GM19463 (cell line): ENCODE measurements around the gene TSSK3.
"Not testable (repeated sequence)": the region's sequence is repeated elsewhere in the genome, so short reads cannot be mapped to it uniquely, and the experiment has no call there.

Experiments used
- ATAC-seq: cut with Tn5 transposase; IDR thresholded peaks from one replicate; pipeline ENCODE4 v1.9.1; 2021; ENCODE audit warnings: mild to moderate bottlenecking, moderate library complexity; ENCODE audit not compliant: unreplicated experiment

The TSSK3 gene

DNA sequence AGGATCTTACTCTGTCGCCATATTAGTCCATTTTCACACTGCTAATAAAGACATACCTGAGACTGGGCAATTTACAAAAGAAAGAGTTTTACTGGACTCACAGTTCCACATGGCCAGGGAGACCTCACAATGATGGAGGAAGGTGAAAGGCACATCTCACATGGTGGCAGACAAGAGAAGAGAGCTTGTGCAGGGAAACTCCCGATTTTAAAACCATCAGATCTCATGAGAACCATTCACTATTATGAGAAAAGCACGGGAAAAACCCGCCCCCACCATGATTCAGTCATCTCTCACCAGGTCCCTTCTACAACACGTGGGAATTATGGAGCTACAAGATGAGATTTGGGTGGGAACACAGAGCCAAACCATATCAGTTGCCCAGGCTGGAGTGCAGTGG, 34.2 kb downstream of the TSSK3 start:
- not testable (repeated sequence) for ATAC-seq

DNA sequence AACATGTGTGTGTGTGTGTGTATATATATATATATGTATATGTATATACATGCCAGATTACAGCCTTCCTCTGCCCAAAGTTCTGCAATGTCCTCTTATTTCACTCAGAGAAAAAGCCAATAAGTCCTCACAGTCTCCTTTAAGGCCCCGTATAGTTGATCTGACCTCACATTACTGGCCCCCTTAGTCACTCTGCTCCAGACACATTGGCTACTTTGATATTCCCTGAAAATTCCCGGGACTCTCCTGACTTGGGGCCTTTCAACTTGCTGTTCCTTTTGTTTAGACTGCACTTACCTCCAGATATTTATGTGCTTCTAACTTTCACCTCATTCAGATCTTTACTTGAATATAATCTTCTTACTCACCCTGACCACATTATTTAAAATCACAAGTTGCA, 36.1 kb downstream of the TSSK3 start:
- ATAC-seq = no peak

DNA sequence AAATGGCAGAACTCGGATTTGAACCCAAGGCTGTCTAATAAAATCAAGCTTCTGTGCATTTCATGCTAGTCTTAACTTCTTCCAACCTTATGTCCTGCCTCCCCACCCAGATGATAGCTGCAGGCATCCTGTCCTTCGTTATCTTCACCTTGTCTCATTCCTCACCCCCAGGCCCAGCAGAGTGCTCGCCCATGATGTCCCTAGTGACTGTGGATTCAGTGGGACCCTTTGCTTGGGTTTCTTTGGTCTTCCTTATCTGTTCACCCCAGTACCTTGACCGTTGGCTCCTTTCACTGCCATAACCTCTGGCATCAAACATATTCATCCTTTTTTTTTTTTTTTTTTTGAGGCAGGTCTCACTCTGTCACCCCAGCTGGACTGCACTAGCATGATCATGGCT, 37.5 kb downstream of the TSSK3 start:
- no peak for ATAC-seq

DNA sequence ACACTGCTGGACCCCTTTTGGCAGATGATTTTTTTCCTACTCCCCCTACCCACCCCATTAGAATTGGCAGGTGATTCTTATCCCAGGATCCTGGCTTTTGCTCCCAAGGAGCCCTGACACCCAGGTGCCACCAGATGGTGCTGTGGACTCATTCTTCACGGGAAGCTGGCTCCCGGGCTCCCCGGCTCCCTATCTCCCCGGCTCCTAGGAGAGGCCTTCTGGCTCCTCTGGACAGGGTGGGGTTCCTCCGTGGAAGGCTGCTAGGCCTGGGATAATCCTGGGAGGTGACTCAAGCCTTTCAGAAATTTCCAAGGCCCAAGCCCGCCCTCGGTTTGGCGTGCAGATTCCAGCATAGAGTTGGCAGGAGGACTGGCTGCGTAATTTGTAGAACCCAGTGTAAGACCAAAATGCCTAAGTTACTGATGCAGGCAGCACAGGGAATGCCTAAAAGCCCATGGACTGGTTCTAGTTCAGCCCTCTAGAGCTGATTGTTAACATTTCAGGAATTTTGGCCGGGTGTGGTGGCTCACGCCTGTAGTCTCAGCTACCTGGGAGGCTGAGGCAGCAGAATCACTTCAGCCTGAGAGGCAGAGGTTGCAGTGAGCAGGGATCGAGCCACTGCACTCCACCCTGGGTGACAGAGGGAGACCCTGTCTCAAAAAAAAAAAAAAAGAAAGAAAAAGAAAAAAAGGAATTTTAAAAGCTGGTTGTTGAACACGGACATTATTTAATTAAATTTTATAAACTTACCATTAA, 38.7 kb downstream of the TSSK3 start:
- no peak for ATAC-seq

DNA sequence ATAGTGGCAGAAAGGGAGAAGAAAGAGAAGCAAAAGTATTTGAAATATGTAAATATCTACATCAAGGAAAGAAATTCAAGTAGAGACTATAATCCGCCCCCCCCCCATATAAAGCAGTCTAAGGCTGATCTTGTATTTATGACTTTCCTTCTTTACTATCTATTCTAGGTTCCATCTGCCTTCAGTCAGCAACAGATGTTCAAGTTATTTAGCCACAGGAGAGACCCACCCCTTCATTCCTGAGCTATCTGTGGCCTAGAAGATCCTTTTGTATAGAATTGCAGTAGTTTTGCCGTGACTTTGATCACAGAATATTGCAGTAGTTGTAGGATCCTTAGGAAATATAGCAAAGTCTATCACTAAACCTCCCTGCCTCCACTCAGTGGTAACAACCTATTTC, 42.6 kb downstream of the TSSK3 start:
- no peak for ATAC-seq

DNA sequence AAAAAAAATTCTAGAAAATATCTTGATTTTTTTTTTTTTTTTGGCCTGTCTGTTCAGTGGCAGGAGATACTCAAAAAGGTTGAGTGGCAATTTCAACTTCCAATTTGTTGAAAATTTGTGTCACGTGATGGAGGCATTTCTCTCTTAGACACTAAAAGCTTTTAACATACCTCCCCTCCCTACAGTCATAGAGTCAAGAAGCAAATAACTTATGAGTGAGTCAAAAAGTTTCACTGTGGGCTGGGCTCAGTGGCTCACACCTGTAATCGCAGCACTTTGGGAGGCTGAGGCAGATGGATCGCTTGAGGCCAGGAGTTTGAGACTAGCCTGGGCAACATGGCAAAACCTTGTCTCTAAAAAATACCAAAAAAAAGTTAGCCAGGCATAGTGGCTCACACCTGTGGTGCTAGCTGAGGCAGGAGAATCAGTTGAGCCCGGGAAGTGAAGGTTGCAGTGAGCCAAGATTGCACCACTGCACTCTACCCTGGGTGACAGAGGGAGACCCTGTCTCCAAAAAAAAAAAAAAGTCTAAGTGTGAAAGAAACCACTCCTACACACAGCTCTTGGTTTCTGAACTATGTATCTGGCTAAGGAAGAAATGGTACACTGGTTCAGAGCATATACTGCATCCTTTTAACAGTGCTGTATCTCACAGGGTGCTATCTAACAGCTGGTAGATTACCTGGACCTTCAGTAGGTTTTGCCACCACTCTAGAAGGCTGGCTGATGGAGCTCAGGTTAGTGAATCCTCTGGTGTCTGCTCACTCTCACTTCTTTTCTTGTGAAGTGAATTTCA, 43.5 kb downstream of the TSSK3 start:
- no peak for ATAC-seq

DNA sequence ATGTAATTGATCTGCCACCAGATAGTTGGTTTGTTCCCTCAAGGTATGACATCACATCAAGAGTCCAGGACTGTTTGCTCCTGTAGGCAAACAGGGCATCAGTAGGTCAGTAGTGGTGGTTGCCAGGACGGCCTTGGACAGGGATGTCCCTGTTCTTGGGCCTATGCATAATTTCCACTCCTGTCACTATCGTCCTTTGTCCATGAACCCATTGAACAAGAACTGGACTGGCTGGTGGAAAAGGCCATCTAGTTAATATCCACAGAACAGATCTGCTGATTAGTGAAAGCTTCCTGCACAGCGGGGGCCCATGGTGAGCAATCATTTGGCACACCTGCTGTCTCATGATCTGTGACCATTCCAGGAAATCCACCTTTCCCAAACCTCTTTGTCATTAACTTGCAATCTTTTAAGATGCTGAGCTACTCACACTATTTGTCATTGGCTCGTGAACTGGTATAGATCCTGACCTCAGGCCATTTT, 44.3 kb downstream of the TSSK3 start:
- no peak for ATAC-seq

DNA sequence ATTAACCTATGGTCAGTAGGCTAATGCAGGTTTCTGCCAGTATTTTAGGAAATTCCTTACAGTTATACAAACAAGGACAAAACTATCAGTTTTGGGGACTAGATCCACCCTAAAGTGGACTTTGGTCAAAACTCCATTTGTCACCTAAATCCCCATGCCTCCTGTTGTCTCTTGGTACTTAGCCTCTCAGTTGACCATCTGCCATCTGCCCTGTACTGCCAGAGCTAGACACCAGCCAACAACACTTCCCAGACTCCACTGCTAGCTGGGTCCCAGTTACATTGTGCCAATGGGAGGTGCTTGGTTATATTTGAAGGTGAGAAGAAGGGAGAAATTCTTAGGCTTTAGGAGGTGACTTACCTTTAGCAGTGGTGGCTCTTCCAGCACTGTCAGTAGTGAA, 48.9 kb downstream of the TSSK3 start:
- no peak for ATAC-seq

DNA sequence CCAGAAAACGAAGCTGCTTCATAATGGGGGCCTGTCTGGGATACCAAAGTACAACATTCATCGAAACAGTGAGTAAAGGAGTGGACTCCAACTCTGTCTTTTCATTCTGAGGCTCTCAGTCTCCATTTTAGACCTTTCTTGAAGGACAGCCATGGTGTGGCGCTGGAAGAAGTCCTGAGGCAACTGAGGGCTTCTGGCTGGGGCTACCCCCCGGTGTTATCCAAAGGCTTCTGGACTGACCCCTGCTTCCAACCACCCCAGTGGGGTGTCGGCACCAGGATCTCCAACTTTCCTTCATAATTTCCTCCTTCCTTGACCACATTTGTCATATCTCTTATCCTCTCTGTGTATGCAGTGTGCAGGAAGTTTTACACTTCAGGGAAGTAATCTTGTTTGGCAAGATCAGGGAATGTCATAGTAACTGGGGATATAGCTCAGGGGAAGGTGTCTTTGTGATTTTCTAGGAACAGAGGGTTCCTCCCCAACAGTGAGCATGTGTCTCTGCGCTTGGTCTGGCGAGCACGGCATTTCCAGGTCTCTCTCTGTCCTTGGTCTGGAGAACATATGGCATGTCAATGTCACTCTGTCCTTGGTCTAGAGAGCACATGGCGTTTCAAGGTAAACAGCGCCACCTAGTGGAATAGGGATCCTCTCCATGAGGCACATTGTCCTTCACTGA, 51.3 kb downstream of the TSSK3 start:
- ATAC-seq = no peak
